ENCODE data around the gene PSME1.
A peak's percentile ranks its signal among the peaks of the same experiment; 100 is the strongest.

Gene PSME1

DNA sequence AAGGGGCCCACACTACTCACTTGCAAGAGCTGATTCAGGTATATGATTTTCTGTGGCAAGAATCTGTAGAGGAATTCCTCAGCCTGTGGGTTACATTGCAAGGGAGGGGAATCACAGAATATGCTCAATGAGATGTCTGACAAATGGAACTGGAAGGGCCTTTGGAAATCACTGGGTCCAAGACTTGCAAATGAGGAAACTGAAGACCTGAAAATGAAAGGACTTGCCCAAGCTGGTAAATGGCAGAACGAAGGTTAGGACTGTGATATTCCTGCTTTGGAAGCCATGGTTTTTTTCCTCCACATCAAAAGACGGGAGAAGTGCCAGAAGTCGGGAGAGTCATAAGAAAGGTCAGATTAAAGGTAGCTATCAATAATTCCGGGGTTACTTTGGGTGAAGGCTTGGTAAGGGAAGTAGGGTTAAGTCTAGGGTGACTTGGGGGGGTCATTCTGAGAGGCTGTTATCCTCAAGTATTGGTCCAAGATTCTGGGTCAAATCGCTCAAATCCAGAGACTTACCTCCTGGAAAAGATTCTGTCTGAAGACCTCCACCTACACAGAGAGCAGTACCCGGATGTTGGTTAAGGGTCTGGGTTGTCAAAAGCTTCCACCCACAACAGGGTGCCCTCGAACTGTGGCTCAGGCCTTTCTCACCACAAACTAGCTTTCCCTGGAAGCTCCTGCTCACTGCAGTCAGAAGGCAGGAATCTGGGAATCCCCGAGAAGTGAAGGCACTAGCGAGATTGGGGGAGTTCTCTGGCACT lies 9.9 kb downstream of the PSME1 start:
- Histone ChIP-seq H3K23ac (ENCODE audit: low read length) (no peak overlapping the region), H3K18ac (ENCODE audit: low read length) (peak overlapping the region; percentile 16), H4K8ac (ENCODE audit: low read depth, low read length) (peak overlapping the region; percentile 88), H2AK5ac (ENCODE audit: low read length) (no peak overlapping the region), H2AFZ (ENCODE audit: insufficient read depth, low read length, poor library complexity) (peak overlapping the region; percentile 71), H2BK12ac (ENCODE audit: low read length) (no peak overlapping the region), H3K4me1 (ENCODE audit: control insufficient read depth in 1 of 2, insufficient read depth in 2 of 2, low read length in 2 of 2) (peaks cover 10 to 16% of the 10 kb centered on the region in 2 experiments), H4K12ac (ENCODE audit: low read depth, low read length) (peak overlapping the region; percentile 66), H3K14ac (ENCODE audit: low read length) (peak overlapping the region; percentile 89), H4K91ac (ENCODE audit: low read depth, low read length) (peak overlapping the region; percentile 88), H3K27ac (ENCODE audit: low read depth, low read length) (peak overlapping the region; percentile 66), H3K9me3 (ENCODE audit: insufficient read depth, low read depth, low read length) (no peaks in the 10 kb centered on the region), H3K9ac (ENCODE audit: low read length) (peak overlapping the region; percentile 89), H3K4me2 (ENCODE audit: low read length) (peak overlapping the region; percentile 95), H3K4me3 (ENCODE audit: low read depth, low read length) (peak overlapping the region; percentile 76), H2BK5ac (ENCODE audit: low read depth, low read length, poor library complexity) (peak overlapping the region; percentile 85), H2BK120ac (ENCODE audit: insufficient read depth, low read length, poor library complexity) (no peak overlapping the region), H3K4ac (ENCODE audit: low read depth, low read length) (peak overlapping the region; percentile 13), H3K79me2 (ENCODE audit: control insufficient read depth, insufficient read depth, low read length, poor library complexity) (peaks cover 18% of the 10 kb centered on the region), H3K79me1 (ENCODE audit: low read length) (peaks cover 19% of the 10 kb centered on the region), H3K36me3 (ENCODE audit: control insufficient read depth in 1 of 2, insufficient read depth in 2 of 2, low read length in 2 of 2) (peaks cover 19 to 25% of the 10 kb centered on the region in 2 experiments), H3K27me3 (ENCODE audit: insufficient read depth, low read length) (no peaks in the 10 kb centered on the region)
- no CpG with 5 or more reads among the region's 9 CpGs for WGBS (ENCODE audit: extremely low coverage, insufficient coverage, insufficient read length)
- DNase-seq: peak; percentile 14 to 43

GRCh38 chr14:24146453-24146977 lies 10.5 kb downstream of the PSME1 start, which contains the start of gene PSME2:
TSS of gene PSME2 (minus strand) at chr14:24146610. CDS start at chr14:24146581, 29 bp downstream.
- Histone ChIP-seq H3K14ac (ENCODE audit: low read length) (peak within 1 kb of the TSS; percentile 89), H2AK5ac (ENCODE audit: low read length) (no peak within 1 kb of the TSS), H4K12ac (ENCODE audit: low read depth, low read length) (peak within 1 kb of the TSS; percentile 66), H3K4me3 (ENCODE audit: low read depth, low read length) (peak within 1 kb of the TSS; percentile 90), H2BK5ac (ENCODE audit: low read depth, low read length, poor library complexity) (peak within 1 kb of the TSS; percentile 85), H3K79me1 (ENCODE audit: low read length) (peaks cover 15% of the 10 kb centered on the region), H3K9ac (ENCODE audit: low read length) (peak within 1 kb of the TSS; percentile 97), H3K18ac (ENCODE audit: low read length) (peak within 1 kb of the TSS; percentile 52), H3K4ac (ENCODE audit: low read depth, low read length) (peak within 1 kb of the TSS; percentile 93), H2BK12ac (ENCODE audit: low read length) (no peak within 1 kb of the TSS), H3K36me3 (ENCODE audit: control insufficient read depth in 1 of 2, insufficient read depth in 2 of 2, low read length in 2 of 2) (peaks cover 26 to 31% of the 10 kb centered on the region in 2 experiments), H4K8ac (ENCODE audit: low read depth, low read length) (peak within 1 kb of the TSS; percentile 88), H3K79me2 (ENCODE audit: control insufficient read depth, insufficient read depth, low read length, poor library complexity) (peaks cover 14% of the 10 kb centered on the region), H3K9me3 (ENCODE audit: insufficient read depth, low read depth, low read length) (peaks cover 3% of the 10 kb centered on the region), H2BK120ac (ENCODE audit: insufficient read depth, low read length, poor library complexity) (peak within 1 kb of the TSS; percentile 43), H3K23ac (ENCODE audit: low read length) (no peak within 1 kb of the TSS), H3K4me1 (ENCODE audit: control insufficient read depth in 1 of 2, insufficient read depth in 2 of 2, low read length in 2 of 2) (peaks cover 10 to 16% of the 10 kb centered on the region in 2 experiments), H2AFZ (ENCODE audit: insufficient read depth, low read length, poor library complexity) (peak within 1 kb of the TSS; percentile 89), H4K91ac (ENCODE audit: low read depth, low read length) (peak within 1 kb of the TSS; percentile 88), H3K27ac (ENCODE audit: low read depth, low read length) (peak within 1 kb of the TSS; percentile 80), H3K27me3 (ENCODE audit: insufficient read depth, low read length) (no peaks in the 10 kb centered on the region), H3K4me2 (ENCODE audit: low read length) (peak within 1 kb of the TSS; percentile 98)
- peak; percentile 95 to 96 for DNase-seq
- WGBS (ENCODE audit: extremely low coverage, insufficient coverage, insufficient read length): no CpG with 5 or more reads among the region's 25 CpGs

- H3K4me1 ChIP-seq (ENCODE audit: control insufficient read depth in 1 of 2, insufficient read depth in 2 of 2, low read length in 2 of 2): peaks cover 10 to 16% of the 10 kb centered on the region in 2 experiments
- H3K9me3 ChIP-seq (ENCODE audit: insufficient read depth, low read depth, low read length): peaks cover 3% of the 10 kb centered on the region
- H3K27ac ChIP-seq (ENCODE audit: low read depth, low read length): peak within 1 kb of the TSS; percentile 80
- H4K91ac ChIP-seq (ENCODE audit: low read depth, low read length): peak within 1 kb of the TSS; percentile 88
- H3K4ac ChIP-seq (ENCODE audit: low read depth, low read length): peak within 1 kb of the TSS; percentile 93
- no peaks in the 10 kb centered on the region for H3K27me3 ChIP-seq (ENCODE audit: insufficient read depth, low read length)
- DNase-seq: peak; percentile 99 to 100
- WGBS (ENCODE audit: extremely low coverage, insufficient coverage, insufficient read length): no CpG with 5 or more reads among the region's 57 CpGs
- peak within 1 kb of the TSS; percentile 43 for H2BK120ac ChIP-seq (ENCODE audit: insufficient read depth, low read length, poor library complexity)
- H2AFZ ChIP-seq (ENCODE audit: insufficient read depth, low read length, poor library complexity): peak within 1 kb of the TSS; percentile 89
- H4K12ac ChIP-seq (ENCODE audit: low read depth, low read length): peak within 1 kb of the TSS; percentile 66
- peak within 1 kb of the TSS; percentile 89 for H3K14ac ChIP-seq (ENCODE audit: low read length)
- H3K4me2 ChIP-seq (ENCODE audit: low read length): peak within 1 kb of the TSS; percentile 98
- peak within 1 kb of the TSS; percentile 14 for H2AK5ac ChIP-seq (ENCODE audit: low read length)
- H3K36me3 ChIP-seq (ENCODE audit: control insufficient read depth in 1 of 2, insufficient read depth in 2 of 2, low read length in 2 of 2): peaks cover 30 to 36% of the 10 kb centered on the region in 2 experiments
- H2BK5ac ChIP-seq (ENCODE audit: low read depth, low read length, poor library complexity): peak within 1 kb of the TSS; percentile 85
- H3K79me1 ChIP-seq (ENCODE audit: low read length): peaks cover 13% of the 10 kb centered on the region
- H3K23ac ChIP-seq (ENCODE audit: low read length): no peak within 1 kb of the TSS
- peaks cover 14% of the 10 kb centered on the region for H3K79me2 ChIP-seq (ENCODE audit: control insufficient read depth, insufficient read depth, low read length, poor library complexity)
- peak within 1 kb of the TSS; percentile 97 for H3K9ac ChIP-seq (ENCODE audit: low read length)
- peak within 1 kb of the TSS; percentile 90 for H3K4me3 ChIP-seq (ENCODE audit: low read depth, low read length)
- H3K18ac ChIP-seq (ENCODE audit: low read length): peak within 1 kb of the TSS; percentile 52
- peak within 1 kb of the TSS; percentile 88 for H4K8ac ChIP-seq (ENCODE audit: low read depth, low read length)
- H2BK12ac ChIP-seq (ENCODE audit: low read length): no peak within 1 kb of the TSS
Measured at GRCh38 chr14:24146978-24147760, 11.2 kb downstream of the PSME1 start, which contains the start of gene RNF31. TSS of gene RNF31 (plus strand) at chr14:24147498. CDS start at chr14:24147699, 201 bp downstream.
